Hepatocyte (in vitro differentiated cells): Measurements from ENCODE around the gene ADGRE2. TPM values are rescaled to one million over a fixed set of nuclear protein-coding genes. Genes with fewer than 3 reads are reported as not detected.
"Not testable (repeated sequence)": the region's sequence is repeated elsewhere in the genome, so short reads cannot be mapped to it uniquely, and the experiment has no call there.

Source experiments
- DNase-seq: peaks from one replicate; pipeline ENCODE4 v3.0.0-alpha.2; 2016; ENCODE audit warnings: low spot score
- H2AFZ ChIP-seq: fragments of 200-600 bp; sonication (generic); 2 replicates; pipeline ENCODE4 v1.6.0; 2016; ENCODE audit warnings: antibody characterized with exemption, mild to moderate bottlenecking
- H3K27ac ChIP-seq: fragments of 200-600 bp; sonication (generic); 2 replicates; pipeline ENCODE4 v1.5.1; 2016; ENCODE audit warnings: mild to moderate bottlenecking
- H3K27me3 ChIP-seq: fragments of 200-600 bp; sonication (generic); 2 replicates; pipeline ENCODE4 v1.6.1; 2016
- H3K36me3 ChIP-seq: fragments of 200-600 bp; sonication (generic); replicated peaks from 2 replicates; pipeline ENCODE4 v1.5.1; 2016; ENCODE audit warnings: low read depth; ENCODE audit not compliant: insufficient read depth
- H3K4me1 ChIP-seq: fragments of 200-600 bp; sonication (generic); 2 replicates; pipeline ENCODE4 v1.5.1; 2016; ENCODE audit warnings: mild to moderate bottlenecking, moderate library complexity; ENCODE audit not compliant: insufficient read depth
- H3K4me2 ChIP-seq: fragments of 200-600 bp; sonication (generic); 2 replicates; pipeline ENCODE4 v1.6.0; 2016
- H3K4me3 ChIP-seq: fragments of 200-600 bp; sonication (generic); 2 replicates; pipeline ENCODE4 v1.5.1; 2016; ENCODE audit warnings: mild to moderate bottlenecking
- H3K79me2 ChIP-seq: fragments of 200-600 bp; sonication (generic); 2 replicates; pipeline ENCODE4 v1.6.0; 2017; ENCODE audit warnings: mild to moderate bottlenecking
- H3K9me2 ChIP-seq: fragments of 200-600 bp; sonication (generic); replicated peaks from 2 replicates; pipeline ENCODE4 v1.6.0; 2017; ENCODE audit warnings: mild to moderate bottlenecking; ENCODE audit not compliant: insufficient read depth
- H3K9me3 ChIP-seq: fragments of 200-600 bp; sonication (generic); 2 replicates; pipeline ENCODE4 v1.5.1; 2016; ENCODE audit warnings: low read depth, mild to moderate bottlenecking
- H4K20me1 ChIP-seq: fragments of 200-600 bp; sonication (generic); 2 replicates; pipeline ENCODE4 v1.6.0; 2016; ENCODE audit warnings: mild to moderate bottlenecking; ENCODE audit not compliant: insufficient read depth, poor library complexity, severe bottlenecking
- EZH2 ChIP-seq: fragments of 200-600 bp; sonication (generic); IDR thresholded peaks from 2 replicates; pipeline ENCODE4 v1.6.1; 2016; ENCODE audit warnings: antibody characterized with exemption, mild to moderate bottlenecking, borderline replicate concordance
- EZH2phosphoT487 ChIP-seq: fragments of 200-600 bp; sonication (generic); IDR thresholded peaks from one replicate; pipeline ENCODE4 v1.6.1; 2018; ENCODE audit warnings: antibody characterized with exemption, mild to moderate bottlenecking, low read depth, moderate library complexity; ENCODE audit not compliant: unreplicated experiment, severe bottlenecking
- WGBS: methylation state at CpG from one replicate; pipeline ENCODE4 v1.1.6; 2016; ENCODE audit warnings: low lambda C conversion rate; ENCODE audit errors: missing lambda C conversion rate; 5-methylcytosine and 5-hydroxymethylcytosine counted together
- polyA plus RNA-seq: library from polyadenylated mRNA; unstranded; fragments of >200 nt; fragmentation: Nextera tagmentation; extraction: Ambion mirVana; gene quantifications from 2 replicates; pipeline ENCODE4 v1.2.1, GENCODE V29; 2016
- total RNA-seq: library from RNA; depleted of rRNA; stranded (reverse); fragments of >200 nt; gene quantifications from 2 replicates; pipeline ENCODE4 v1.2.3, GENCODE V29; 2014
- TF ChIP-seq, protein P1 (sequence below): fragments of 200-600 bp; sonication (generic); IDR thresholded peaks from 2 replicates; pipeline ENCODE4 v1.5.1; 2016; ENCODE audit warnings: antibody characterized with exemption, mild to moderate bottlenecking; ENCODE audit not compliant: poor library complexity

ADGRE2 gene
- total and polyA plus RNA-seq, 2 experiments from 2014 or later: 0.57 to 2.1 TPM

DNA sequence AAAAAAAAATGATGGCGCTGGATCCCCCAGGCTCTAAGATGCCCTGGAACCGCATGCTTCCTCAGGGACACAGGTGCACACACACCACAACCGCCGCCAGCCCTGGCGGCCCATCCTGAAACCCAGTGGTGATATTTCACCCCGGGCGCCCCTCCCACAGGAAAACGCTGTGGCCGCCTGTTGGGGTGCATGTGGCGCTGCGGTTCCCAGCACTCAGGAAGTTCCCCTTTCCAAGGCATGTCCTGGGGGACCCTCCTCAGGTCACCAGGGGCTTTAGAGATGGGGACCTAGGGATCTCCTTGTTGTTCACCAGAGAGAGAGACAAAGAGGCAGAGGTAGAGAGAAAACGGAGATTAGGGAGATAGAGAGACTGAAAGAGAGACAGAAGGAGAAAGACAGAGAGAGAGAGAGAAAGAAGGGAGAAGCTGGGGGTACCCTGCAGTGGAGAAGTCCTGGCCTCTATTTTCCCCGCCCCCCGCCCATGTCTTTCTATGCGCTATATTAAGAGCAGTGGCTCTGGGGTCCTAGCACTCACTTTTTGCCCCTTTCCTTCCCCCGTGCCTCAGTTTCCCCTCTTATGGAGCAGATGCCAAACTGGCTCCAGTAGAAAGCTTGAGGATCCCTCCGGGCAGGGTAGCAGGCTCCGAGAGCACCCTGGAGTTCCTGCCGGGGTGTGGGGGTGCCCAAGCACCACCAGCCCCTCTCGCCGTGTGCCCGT, 2.3 kb downstream of the ADGRE2 start:
- Histone ChIP-seq H3K79me2 (no peaks in the 10 kb centered on the region), H3K4me1 (no peaks in the 10 kb centered on the region), H2AFZ (no peak overlapping the region), H3K9me3 (no peaks in the 10 kb centered on the region), H3K4me3 (no peak overlapping the region), H3K4me2 (peak overlapping the region; percentile 72), H4K20me1 (no peaks in the 10 kb centered on the region), H3K36me3 (no peaks in the 10 kb centered on the region), H3K9me2 (no peaks in the 10 kb centered on the region), H3K27me3 (no peaks in the 10 kb centered on the region), H3K27ac (no peak overlapping the region)
- TF ChIP-seq, protein P1, sequence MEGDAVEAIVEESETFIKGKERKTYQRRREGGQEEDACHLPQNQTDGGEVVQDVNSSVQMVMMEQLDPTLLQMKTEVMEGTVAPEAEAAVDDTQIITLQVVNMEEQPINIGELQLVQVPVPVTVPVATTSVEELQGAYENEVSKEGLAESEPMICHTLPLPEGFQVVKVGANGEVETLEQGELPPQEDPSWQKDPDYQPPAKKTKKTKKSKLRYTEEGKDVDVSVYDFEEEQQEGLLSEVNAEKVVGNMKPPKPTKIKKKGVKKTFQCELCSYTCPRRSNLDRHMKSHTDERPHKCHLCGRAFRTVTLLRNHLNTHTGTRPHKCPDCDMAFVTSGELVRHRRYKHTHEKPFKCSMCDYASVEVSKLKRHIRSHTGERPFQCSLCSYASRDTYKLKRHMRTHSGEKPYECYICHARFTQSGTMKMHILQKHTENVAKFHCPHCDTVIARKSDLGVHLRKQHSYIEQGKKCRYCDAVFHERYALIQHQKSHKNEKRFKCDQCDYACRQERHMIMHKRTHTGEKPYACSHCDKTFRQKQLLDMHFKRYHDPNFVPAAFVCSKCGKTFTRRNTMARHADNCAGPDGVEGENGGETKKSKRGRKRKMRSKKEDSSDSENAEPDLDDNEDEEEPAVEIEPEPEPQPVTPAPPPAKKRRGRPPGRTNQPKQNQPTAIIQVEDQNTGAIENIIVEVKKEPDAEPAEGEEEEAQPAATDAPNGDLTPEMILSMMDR: no peak
- TF ChIP-seq EZH2: no peak
- TF ChIP-seq EZH2phosphoT487: no peak
- WGBS: 19% methylated on average over 22 of the region's 22 CpGs
- no peak for DNase-seq

DNA sequence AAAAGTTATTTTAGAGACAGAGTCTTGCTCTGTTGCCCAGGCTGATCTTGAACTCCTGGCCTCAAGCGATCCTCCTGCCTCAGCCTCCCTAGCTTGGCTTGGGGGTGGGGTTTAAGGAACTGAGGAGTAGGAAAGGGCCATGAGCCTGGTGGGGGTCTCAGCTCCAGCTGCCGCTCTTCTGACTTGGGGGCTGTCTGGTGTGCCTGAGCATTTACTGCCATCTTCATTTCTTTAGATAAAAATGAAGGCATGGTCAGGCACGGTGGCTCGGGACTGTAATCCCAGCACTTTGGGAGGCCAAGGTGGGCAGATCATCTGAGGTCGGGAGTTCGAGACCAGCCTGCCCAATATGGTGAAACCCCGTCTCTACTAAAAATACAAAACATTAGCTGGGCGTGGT, 3.0 kb downstream of the ADGRE2 start:
- H3K4me2 ChIP-seq, H3K4me3 ChIP-seq, H4K20me1 ChIP-seq, H2AFZ ChIP-seq, H3K27ac ChIP-seq, H3K9me3 ChIP-seq, H3K27me3 ChIP-seq, H3K79me2 ChIP-seq, H3K4me1 ChIP-seq, H3K9me2 ChIP-seq, H3K36me3 ChIP-seq, DNase-seq: not testable (repeated sequence)
- WGBS: 84% methylated on average over 8 of the region's 8 CpGs

DNA sequence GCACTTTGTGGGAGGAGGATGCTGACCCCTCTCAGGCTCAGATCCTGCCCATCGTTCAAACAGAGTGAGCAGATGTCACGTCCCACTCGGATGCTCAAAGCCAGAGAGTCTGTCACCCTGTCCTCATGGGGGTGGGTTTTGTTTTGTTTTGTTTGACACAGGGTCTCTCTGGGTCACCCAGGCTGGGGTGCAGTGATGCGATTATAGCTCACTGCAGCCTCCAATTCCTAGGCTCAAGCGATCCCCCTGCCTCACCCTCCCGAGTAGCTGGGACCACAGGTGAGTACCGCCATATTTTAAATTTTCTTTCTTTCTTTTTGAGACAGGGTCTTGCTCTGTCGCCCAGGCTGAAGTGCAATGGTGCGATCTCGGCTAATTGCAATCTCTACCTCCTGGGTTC, 4.0 kb downstream of the ADGRE2 start:
- TF ChIP-seq, protein P1: no peak
- no peak for TF ChIP-seq EZH2phosphoT487
- TF ChIP-seq EZH2: no peak
- Histone ChIP-seq H3K9me3 (no peaks in the 10 kb centered on the region), H2AFZ (no peak overlapping the region), H3K9me2 (no peaks in the 10 kb centered on the region), H3K27me3 (no peaks in the 10 kb centered on the region), H3K4me2 (no peak overlapping the region), H3K79me2 (no peaks in the 10 kb centered on the region), H3K27ac (no peak overlapping the region), H3K4me3 (no peak overlapping the region), H3K4me1 (no peaks in the 10 kb centered on the region), H3K36me3 (no peaks in the 10 kb centered on the region), H4K20me1 (no peaks in the 10 kb centered on the region)
- WGBS: 80% methylated on average over 10 of the region's 10 CpGs
- DNase-seq: no peak

DNA sequence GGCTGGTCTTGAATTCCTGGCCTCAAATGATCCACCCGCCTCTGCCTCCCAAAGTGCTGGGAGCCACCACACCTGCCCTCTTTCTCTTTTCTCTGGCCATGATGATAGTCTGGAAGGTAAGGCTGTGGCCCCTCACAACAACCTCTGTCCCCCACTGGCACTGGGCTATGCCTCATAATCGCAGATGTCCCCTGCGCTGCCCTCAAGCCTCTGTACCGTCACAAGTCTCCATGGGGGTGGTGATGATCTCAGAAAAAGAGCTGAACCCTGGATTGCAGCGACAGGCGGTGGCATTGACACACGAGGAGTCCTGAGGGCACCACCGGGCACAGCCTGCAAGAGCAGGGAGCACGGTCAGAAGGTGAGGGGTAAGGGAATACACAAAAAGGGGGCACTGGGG, 4.6 kb downstream of the ADGRE2 start:
- H2AFZ ChIP-seq, H3K4me2 ChIP-seq: not testable (repeated sequence)
- 84% methylated on average over 7 of the region's 9 CpGs for WGBS

More for the DNA sequence above, 4.6 kb downstream of the ADGRE2 start:
- H3K4me3 ChIP-seq, H4K20me1 ChIP-seq, H3K27me3 ChIP-seq, H3K36me3 ChIP-seq, DNase-seq, H3K4me1 ChIP-seq, H3K27ac ChIP-seq, H3K9me3 ChIP-seq, H3K79me2 ChIP-seq, H3K9me2 ChIP-seq: not testable (repeated sequence)
